Measurements from ENCODE around the gene TRPV2.

The TRPV2 gene

DNA sequence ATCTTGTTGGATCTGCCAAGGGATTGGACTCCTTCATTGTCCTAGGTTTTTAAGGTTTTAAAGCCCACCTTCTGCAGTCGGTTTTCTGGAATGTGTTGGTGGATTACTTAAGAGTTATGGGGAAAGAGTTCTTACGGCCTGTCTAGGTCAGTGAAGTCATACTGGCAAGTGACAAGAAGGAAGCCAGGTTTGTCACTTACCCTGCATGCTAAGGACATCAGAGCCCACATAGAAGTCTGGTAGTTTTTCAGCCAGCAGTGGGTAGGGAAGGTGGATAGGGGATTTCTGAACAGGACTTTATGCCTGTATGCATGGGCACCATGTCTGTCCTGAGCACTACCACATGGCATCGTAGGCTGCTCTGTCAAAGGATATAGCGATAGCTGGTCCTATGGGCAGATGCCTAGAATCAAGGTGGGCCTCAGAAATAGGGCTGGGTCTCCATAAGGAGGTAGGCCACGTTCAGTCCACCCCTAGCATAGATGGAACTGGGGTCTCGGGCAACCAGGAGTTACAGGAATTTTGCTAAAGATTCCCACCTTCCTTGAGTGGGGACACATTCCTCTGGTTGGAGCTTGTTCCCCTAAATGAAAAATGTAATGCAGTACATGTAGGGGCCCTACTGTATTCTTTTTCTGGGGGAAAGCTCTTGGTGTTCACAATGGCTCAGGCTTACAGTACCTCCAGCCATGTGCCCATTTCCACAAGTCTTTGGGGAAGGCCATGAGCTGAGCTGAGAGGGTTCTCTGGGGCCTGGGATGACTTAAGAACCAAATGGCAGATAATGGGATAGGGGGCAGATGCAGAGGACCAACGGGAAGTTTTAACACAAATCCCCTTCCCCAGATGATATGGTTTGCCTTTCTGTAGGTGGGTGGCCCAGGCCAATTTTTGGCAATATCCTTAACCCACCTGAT is 27.5 kb downstream of the TRPV2 start:
- Histone ChIP-seq H2BK5ac (ENCODE audit: low read length) (no peak overlapping the region), H4K91ac (ENCODE audit: low read depth, low read length, poor library complexity) (no peak overlapping the region), H3K4me1 (ENCODE audit: control insufficient read depth in 2 of 2, insufficient read depth in 1 of 2, low read depth in 1 of 2, low read length in 2 of 2) (peaks cover 11 to 24% of the 10 kb centered on the region in 2 donors), H3K23ac (ENCODE audit: low read depth, low read length, poor library complexity) (no peak overlapping the region), H2BK120ac (ENCODE audit: low read depth, low read length) (no peak overlapping the region), H3K9me3 (replicated peaks in 1 of 2; ENCODE audit: control insufficient read depth in 2 of 2, insufficient read depth in 1 of 2, low read depth in 1 of 2, low read length in 2 of 2) (no peaks in the 10 kb centered on the region), H2AK5ac (ENCODE audit: low read depth, low read length) (no peak overlapping the region), H3K18ac (ENCODE audit: low read length) (no peak overlapping the region), H3K79me1 (ENCODE audit: low read depth, low read length) (peaks cover 17% of the 10 kb centered on the region), H3K27ac (replicated peaks; ENCODE audit: low read length) (no peak overlapping the region), H3K14ac (ENCODE audit: low read length) (no peak overlapping the region), H3K4me3 (ENCODE audit: low read length in 2 of 2) (no peak overlapping the region), H2AFZ (ENCODE audit: low read length) (no peak overlapping the region), H3K4me2 (ENCODE audit: insufficient read depth, low read length, poor library complexity, severe bottlenecking) (no peak overlapping the region), H3K27me3 (ENCODE audit: control insufficient read depth in 3 of 3, insufficient read depth in 3 of 3, low read depth in 1 of 3, low read length in 3 of 3) (no peaks in the 10 kb centered on the region), H3K9ac (ENCODE audit: low read depth, low read length, poor library complexity) (peak overlapping the region; percentile 38), H4K8ac (ENCODE audit: low read depth, low read length) (no peak overlapping the region), H3K36me3 (replicated peaks in 1 of 2; ENCODE audit: control insufficient read depth in 2 of 2, insufficient read depth in 2 of 2, low read length in 2 of 2) (peaks cover 55 to 78% of the 10 kb centered on the region in 2 donors), H2BK15ac (ENCODE audit: low read length) (no peak overlapping the region), H3K4ac (ENCODE audit: low read length) (no peak overlapping the region), H2BK12ac (ENCODE audit: low read length) (no peak overlapping the region)
- no CpG with 5 or more reads among the region's 7 CpGs for WGBS, 2 donors (ENCODE audit: extremely low coverage in 2 of 2, insufficient read length in 2 of 2, insufficient replicate concordance in 1 of 2)
- DNase-seq (ENCODE audit: low spot score), result no peak

DNA sequence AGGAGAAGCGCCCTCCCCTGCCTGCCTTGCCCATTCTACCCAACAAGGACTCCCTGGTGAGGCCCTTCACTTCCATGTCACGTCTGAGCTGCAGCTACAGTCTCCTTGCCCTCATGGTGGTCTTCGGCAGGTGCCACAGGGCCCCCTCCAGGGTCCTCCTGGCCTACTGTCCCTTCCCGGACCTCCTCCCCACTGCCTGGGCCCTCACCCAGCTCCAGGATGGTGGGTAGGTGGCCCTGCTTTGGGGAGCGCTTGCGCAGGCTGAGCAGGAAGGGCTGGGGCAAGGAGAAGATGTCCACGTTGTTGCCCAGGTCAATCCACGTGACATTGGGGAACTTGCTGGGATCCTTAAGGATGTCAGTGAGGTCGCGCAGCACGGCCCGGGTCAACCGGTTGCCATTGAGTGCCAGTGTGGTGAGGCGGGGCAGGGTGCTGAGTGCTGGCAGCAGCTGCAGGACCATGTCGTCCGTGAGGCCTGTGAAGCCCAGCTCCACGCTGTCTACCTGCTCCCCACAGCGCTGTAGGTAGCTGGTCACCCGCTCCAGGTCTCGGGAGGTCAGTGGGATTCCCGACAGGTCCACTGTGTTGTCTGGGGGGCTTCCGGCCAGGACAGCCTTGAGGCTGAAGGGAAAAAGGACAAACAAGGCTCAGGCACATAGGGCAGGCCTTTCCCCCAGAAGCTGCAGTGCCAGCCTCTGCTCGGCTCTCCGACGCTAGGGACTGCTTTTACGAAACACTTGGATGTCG is 28.3 kb downstream of the TRPV2 start:
- WGBS, 2 donors (ENCODE audit: extremely low coverage in 2 of 2, insufficient read length in 2 of 2, insufficient replicate concordance in 1 of 2), result no CpG with 5 or more reads among the region's 27 CpGs
- no peak overlapping the region for H3K18ac ChIP-seq (ENCODE audit: low read length)
- no peak overlapping the region for H2BK12ac ChIP-seq (ENCODE audit: low read length)
- peak overlapping the region; percentile 81 for H3K23ac ChIP-seq (ENCODE audit: low read depth, low read length, poor library complexity)
- H4K91ac ChIP-seq (ENCODE audit: low read depth, low read length, poor library complexity), result no peak overlapping the region
- peaks cover 60 to 86% of the 10 kb centered on the region in 2 donors for H3K36me3 ChIP-seq (replicated peaks in 1 of 2; ENCODE audit: control insufficient read depth in 2 of 2, insufficient read depth in 2 of 2, low read length in 2 of 2)
- H3K4me2 ChIP-seq (ENCODE audit: insufficient read depth, low read length, poor library complexity, severe bottlenecking), result no peak overlapping the region
- H3K79me1 ChIP-seq (ENCODE audit: low read depth, low read length), result peaks cover 17% of the 10 kb centered on the region
- H2AFZ ChIP-seq (ENCODE audit: low read length), result no peak overlapping the region
- peak overlapping the region; percentile 33 for H2BK5ac ChIP-seq (ENCODE audit: low read length)
- no peak overlapping the region for H3K14ac ChIP-seq (ENCODE audit: low read length)
- no peak overlapping the region for H4K8ac ChIP-seq (ENCODE audit: low read depth, low read length)
- H3K4me1 ChIP-seq (ENCODE audit: control insufficient read depth in 2 of 2, insufficient read depth in 1 of 2, low read depth in 1 of 2, low read length in 2 of 2), result peaks cover 8 to 20% of the 10 kb centered on the region in 2 donors
- no peaks in the 10 kb centered on the region for H3K9me3 ChIP-seq (replicated peaks in 1 of 2; ENCODE audit: control insufficient read depth in 2 of 2, insufficient read depth in 1 of 2, low read depth in 1 of 2, low read length in 2 of 2)
- no peak overlapping the region for H2BK15ac ChIP-seq (ENCODE audit: low read length)
- H3K4ac ChIP-seq (ENCODE audit: low read length), result no peak overlapping the region
- no peak overlapping the region for H3K4me3 ChIP-seq (ENCODE audit: low read length in 2 of 2)
- no peak overlapping the region for H2BK120ac ChIP-seq (ENCODE audit: low read depth, low read length)
- no peak for DNase-seq (ENCODE audit: low spot score)
- no peaks in the 10 kb centered on the region for H3K27me3 ChIP-seq (ENCODE audit: control insufficient read depth in 3 of 3, insufficient read depth in 3 of 3, low read depth in 1 of 3, low read length in 3 of 3)
- H2AK5ac ChIP-seq (ENCODE audit: low read depth, low read length), result no peak overlapping the region
- no peak overlapping the region for H3K27ac ChIP-seq (replicated peaks; ENCODE audit: low read length)
- H3K9ac ChIP-seq (ENCODE audit: low read depth, low read length, poor library complexity), result peak overlapping the region; percentile 53

DNA sequence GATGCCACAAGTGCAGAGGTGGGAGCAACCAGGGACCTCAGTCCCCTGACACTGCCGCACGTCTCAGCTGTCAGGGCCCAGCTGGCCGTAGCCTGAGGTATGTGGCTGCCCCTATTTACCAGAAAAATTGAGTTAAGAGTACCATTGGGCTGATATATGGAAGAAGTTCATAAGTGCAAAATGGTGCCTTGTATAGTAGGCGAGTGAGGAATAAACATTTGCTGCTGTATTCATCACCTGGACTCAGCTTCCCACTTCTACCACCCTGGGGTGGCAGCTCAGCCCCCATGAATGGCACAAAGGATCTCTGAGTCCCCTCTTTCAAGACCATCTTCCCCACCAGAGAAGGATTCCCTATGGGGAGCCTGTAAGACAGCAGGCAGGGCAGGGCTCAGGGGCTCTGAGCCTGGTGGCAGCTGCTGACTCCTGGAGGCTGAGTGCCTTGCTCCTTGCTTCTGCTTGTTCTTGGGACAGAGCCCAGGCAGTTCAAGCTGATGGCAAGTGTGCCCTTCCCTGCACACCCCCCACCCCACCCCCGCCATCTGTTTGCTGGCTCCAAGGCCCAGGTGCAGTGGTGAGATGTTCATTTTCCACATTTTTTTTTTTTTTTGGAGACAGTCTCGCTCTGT is 29.0 kb downstream of the TRPV2 start:
- Histone ChIP-seq H3K23ac (ENCODE audit: low read depth, low read length, poor library complexity) (peak overlapping the region; percentile 81), H3K27me3 (ENCODE audit: control insufficient read depth in 3 of 3, insufficient read depth in 3 of 3, low read depth in 1 of 3, low read length in 3 of 3) (no peaks in the 10 kb centered on the region), H3K9ac (ENCODE audit: low read depth, low read length, poor library complexity) (no peak overlapping the region), H2BK12ac (ENCODE audit: low read length) (no peak overlapping the region), H3K27ac (replicated peaks; ENCODE audit: low read length) (no peak overlapping the region), H4K8ac (ENCODE audit: low read depth, low read length) (no peak overlapping the region), H3K36me3 (replicated peaks in 1 of 2; ENCODE audit: control insufficient read depth in 2 of 2, insufficient read depth in 2 of 2, low read length in 2 of 2) (peaks cover 67 to 93% of the 10 kb centered on the region in 2 donors), H3K9me3 (replicated peaks in 1 of 2; ENCODE audit: control insufficient read depth in 2 of 2, insufficient read depth in 1 of 2, low read depth in 1 of 2, low read length in 2 of 2) (no peaks in the 10 kb centered on the region), H2AFZ (ENCODE audit: low read length) (no peak overlapping the region), H2BK15ac (ENCODE audit: low read length) (no peak overlapping the region), H2BK120ac (ENCODE audit: low read depth, low read length) (no peak overlapping the region), H3K14ac (ENCODE audit: low read length) (no peak overlapping the region), H3K4me2 (ENCODE audit: insufficient read depth, low read length, poor library complexity, severe bottlenecking) (no peak overlapping the region), H2BK5ac (ENCODE audit: low read length) (peak overlapping the region; percentile 33), H4K91ac (ENCODE audit: low read depth, low read length, poor library complexity) (no peak overlapping the region), H3K4me3 (ENCODE audit: low read length in 2 of 2) (no peak overlapping the region), H3K4me1 (ENCODE audit: control insufficient read depth in 2 of 2, insufficient read depth in 1 of 2, low read depth in 1 of 2, low read length in 2 of 2) (peaks cover 8 to 20% of the 10 kb centered on the region in 2 donors), H2AK5ac (ENCODE audit: low read depth, low read length) (no peak overlapping the region), H3K79me1 (ENCODE audit: low read depth, low read length) (peaks cover 17% of the 10 kb centered on the region), H3K4ac (ENCODE audit: low read length) (no peak overlapping the region), H3K18ac (ENCODE audit: low read length) (no peak overlapping the region)
- DNase-seq (ENCODE audit: low spot score), result no peak
- no CpG with 5 or more reads among the region's 6 CpGs for WGBS, 2 donors (ENCODE audit: extremely low coverage in 2 of 2, insufficient read length in 2 of 2, insufficient replicate concordance in 1 of 2)
